ENCODE data around the gene SVOP. TPM values are rescaled to one million over a fixed set of nuclear protein-coding genes. Genes with fewer than 3 reads are reported as not detected.

SVOP gene
- total RNA-seq, 1 experiment from 2014 or later = 0.47 TPM

DNA sequence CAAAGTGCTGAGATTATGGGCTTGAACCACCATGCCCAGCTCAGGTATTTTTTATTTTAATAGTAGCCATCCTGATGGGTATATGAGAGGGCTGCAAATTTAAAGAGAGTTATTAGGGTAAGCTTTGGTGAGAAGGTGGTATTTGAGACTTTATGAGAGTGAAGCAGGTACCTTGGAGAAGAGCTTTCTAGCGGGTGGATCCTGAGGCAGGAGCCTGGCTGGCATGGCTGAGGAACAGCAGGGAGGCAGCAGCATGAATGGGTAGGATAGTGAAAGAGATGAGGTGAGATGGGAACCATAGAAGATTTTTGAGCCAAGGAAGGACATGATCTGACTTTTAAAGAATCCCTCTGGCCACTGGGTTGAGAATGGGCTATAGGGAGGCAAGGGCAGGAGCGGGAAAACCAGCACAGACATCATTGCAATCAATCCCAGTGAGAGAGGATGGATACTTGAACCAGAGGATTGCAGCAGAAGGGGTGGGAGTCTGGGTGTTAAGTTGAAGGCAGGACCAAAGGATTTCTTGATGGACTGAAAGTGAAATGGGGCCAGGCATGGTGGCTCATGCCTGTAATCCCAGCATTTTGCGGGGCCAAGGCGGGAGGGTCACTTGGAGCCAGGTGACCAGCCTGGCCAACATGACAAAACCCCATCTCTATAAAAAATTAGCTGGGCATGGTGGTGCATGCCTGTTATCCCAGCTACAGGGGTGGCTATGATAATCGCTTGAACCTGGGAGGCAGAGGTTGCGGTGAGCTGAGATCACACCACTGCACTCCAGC, 5.7 kb downstream of the SVOP start:
- H3K4me2 ChIP-seq (ENCODE audit: low read length) = no peak overlapping the region
- no peaks in the 10 kb centered on the region for H3K9me2 ChIP-seq (ENCODE audit: insufficient read depth)
- peaks cover 50% of the 10 kb centered on the region for H3K27me3 ChIP-seq (ENCODE audit: insufficient read depth, low read length)
- no peaks in the 10 kb centered on the region for H3K79me2 ChIP-seq (ENCODE audit: insufficient read depth, low read length)
- ChIA-PET CTCF (no interaction called here), RAD21 (ENCODE audit: low non-redundant PET in 1 of 2, low total read pairs in 2 of 2, uncharacterized antibody in 2 of 2, unreplicated experiment in 2 of 2) (no interaction called here), POLR2A (no interaction called here)
- no peak overlapping the region for H3K27ac ChIP-seq (ENCODE audit: low read depth, low read length)
- no peak overlapping the region for H3K9ac ChIP-seq (ENCODE audit: low read length)
- DNase-seq (ENCODE audit: low read depth, low spot score) (no peak), ATAC-seq (no peak)
- intact Hi-C loops (cut with micrococcal nuclease) = no loop called here
- no peaks in the 10 kb centered on the region for H3K9me3 ChIP-seq (ENCODE audit: control insufficient read depth in 1 of 2, insufficient read depth in 1 of 2, low read depth in 1 of 2, low read length in 2 of 2)
- no peak overlapping the region for H3K4me3 ChIP-seq (replicated peaks in 1 of 2; ENCODE audit: low read depth in 1 of 2, low read length in 2 of 2)
- no peak for TF ChIP-seq SIN3A (IDR thresholded peaks at IDR 0.05; ENCODE audit: low read depth)
- no peak for TF ChIP-seq ELF1 (IDR thresholded peaks at IDR 0.05; ENCODE audit: borderline replicate concordance, low read depth)
- no peak for TF ChIP-seq RAD21 (IDR thresholded peaks at IDR 0.05; ENCODE audit: low read depth)
- no peak for TF ChIP-seq POLR2AphosphoS5 (IDR thresholded peaks at IDR 0.05; ENCODE audit: low read depth, low read length)
- no peak for TF ChIP-seq EZH2phosphoT487 (IDR thresholded peaks at IDR 0.05; ENCODE audit: borderline replicate concordance)
- no peaks in the 10 kb centered on the region for H4K20me1 ChIP-seq (ENCODE audit: insufficient read depth)
- no TSS peak for BruUV-seq (replicated peaks)
- H2AFZ ChIP-seq (ENCODE audit: low read depth, low read length, poor library complexity, severe bottlenecking) = no peak overlapping the region
- no peaks in the 10 kb centered on the region for H3K4me1 ChIP-seq (ENCODE audit: control insufficient read depth in 1 of 2, insufficient read depth in 2 of 2, low read length in 2 of 2)
- H3K36me3 ChIP-seq (ENCODE audit: control insufficient read depth in 1 of 2, insufficient read depth in 2 of 2, low read length in 2 of 2) = no peaks in the 10 kb centered on the region

DNA sequence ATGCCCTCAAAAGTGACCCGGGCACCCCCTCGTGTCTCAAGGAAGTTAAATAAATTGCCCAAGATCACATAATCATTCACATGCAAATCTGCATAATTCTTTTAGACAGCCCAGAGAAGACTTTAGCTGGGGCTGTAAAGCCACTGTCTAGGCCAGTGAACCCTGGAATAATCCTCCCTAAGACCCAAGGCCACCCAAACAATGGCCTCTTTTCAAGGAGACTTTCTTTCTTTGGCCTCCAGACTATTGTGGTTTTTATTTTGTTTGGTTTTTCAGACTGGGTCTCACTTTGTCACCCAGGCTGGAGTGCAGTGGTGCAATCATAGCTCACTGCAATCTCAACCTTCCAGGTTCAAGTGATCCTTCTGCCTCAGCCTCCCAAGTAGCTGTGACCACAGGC, 10.6 kb downstream of the SVOP start:
- H3K79me2 ChIP-seq (ENCODE audit: insufficient read depth, low read length) = no peaks in the 10 kb centered on the region
- no peak overlapping the region for H2AFZ ChIP-seq (ENCODE audit: low read depth, low read length, poor library complexity, severe bottlenecking)
- no TSS peak for BruUV-seq (replicated peaks)
- intact Hi-C loops (cut with micrococcal nuclease) = no loop called here
- no peak overlapping the region for H3K4me3 ChIP-seq (replicated peaks in 1 of 2; ENCODE audit: low read depth in 1 of 2, low read length in 2 of 2)
- DNase-seq (ENCODE audit: low read depth, low spot score) (no peak), ATAC-seq (no peak)
- no peak overlapping the region for H3K4me2 ChIP-seq (ENCODE audit: low read length)
- ChIA-PET CTCF (no interaction called here), RAD21 (ENCODE audit: low non-redundant PET in 1 of 2, low total read pairs in 2 of 2, uncharacterized antibody in 2 of 2, unreplicated experiment in 2 of 2) (no interaction called here), POLR2A (no interaction called here)
- no peaks in the 10 kb centered on the region for H3K36me3 ChIP-seq (ENCODE audit: control insufficient read depth in 1 of 2, insufficient read depth in 2 of 2, low read length in 2 of 2)
- no peaks in the 10 kb centered on the region for H4K20me1 ChIP-seq (ENCODE audit: insufficient read depth)
- H3K27me3 ChIP-seq (ENCODE audit: insufficient read depth, low read length) = peaks cover 28% of the 10 kb centered on the region
- H3K9ac ChIP-seq (ENCODE audit: low read length) = no peak overlapping the region
- no peaks in the 10 kb centered on the region for H3K9me2 ChIP-seq (ENCODE audit: insufficient read depth)
- H3K4me1 ChIP-seq (ENCODE audit: control insufficient read depth in 1 of 2, insufficient read depth in 2 of 2, low read length in 2 of 2) = no peaks in the 10 kb centered on the region
- TF ChIP-seq RAD21 (IDR thresholded peaks at IDR 0.05; ENCODE audit: low read depth) (no peak), CEBPB (IDR thresholded peaks at IDR 0.05; ENCODE audit: low read depth) (no peak), EGR1 (IDR thresholded peaks at IDR 0.05; ENCODE audit: low read depth) (no peak), YY1 (IDR thresholded peaks at IDR 0.05; ENCODE audit: extremely low read depth, insufficient replicate concordance, low read depth, low read length) (no peak), SP1 (IDR thresholded peaks at IDR 0.05; ENCODE audit: low read depth) (no peak), ZFX (IDR thresholded peaks at IDR 0.05) (no peak), JUND (IDR thresholded peaks at IDR 0.05) (no peak)
- TF ChIP-seq, protein P1, sequence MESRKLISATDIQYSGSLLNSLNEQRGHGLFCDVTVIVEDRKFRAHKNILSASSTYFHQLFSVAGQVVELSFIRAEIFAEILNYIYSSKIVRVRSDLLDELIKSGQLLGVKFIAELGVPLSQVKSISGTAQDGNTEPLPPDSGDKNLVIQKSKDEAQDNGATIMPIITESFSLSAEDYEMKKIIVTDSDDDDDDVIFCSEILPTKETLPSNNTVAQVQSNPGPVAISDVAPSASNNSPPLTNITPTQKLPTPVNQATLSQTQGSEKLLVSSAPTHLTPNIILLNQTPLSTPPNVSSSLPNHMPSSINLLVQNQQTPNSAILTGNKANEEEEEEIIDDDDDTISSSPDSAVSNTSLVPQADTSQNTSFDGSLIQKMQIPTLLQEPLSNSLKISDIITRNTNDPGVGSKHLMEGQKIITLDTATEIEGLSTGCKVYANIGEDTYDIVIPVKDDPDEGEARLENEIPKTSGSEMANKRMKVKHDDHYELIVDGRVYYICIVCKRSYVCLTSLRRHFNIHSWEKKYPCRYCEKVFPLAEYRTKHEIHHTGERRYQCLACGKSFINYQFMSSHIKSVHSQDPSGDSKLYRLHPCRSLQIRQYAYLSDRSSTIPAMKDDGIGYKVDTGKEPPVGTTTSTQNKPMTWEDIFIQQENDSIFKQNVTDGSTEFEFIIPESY (IDR thresholded peaks at IDR 0.05; ENCODE audit: extremely low read depth, insufficient replicate concordance, low read length) = no peak
- no peak overlapping the region for H3K27ac ChIP-seq (ENCODE audit: low read depth, low read length)
- H3K9me3 ChIP-seq (ENCODE audit: control insufficient read depth in 1 of 2, insufficient read depth in 1 of 2, low read depth in 1 of 2, low read length in 2 of 2) = no peaks in the 10 kb centered on the region

Data from HCT116 (cell line).